Hematopoietic multipotent progenitor cell treated with erythropoietin and hydrocortisone succinate and interleukin-3 and kit ligand, for 15 days (in vitro differentiated cells): ENCODE results near the gene CCDC141.
A peak's percentile ranks its signal among the peaks of the same experiment; 100 is the strongest.

Source experiments
- DNase-seq: peaks from one replicate; pipeline ENCODE4 v3.0.0-alpha.2; 2015; ENCODE audit warnings: low spot score

The CCDC141 gene

DNA sequence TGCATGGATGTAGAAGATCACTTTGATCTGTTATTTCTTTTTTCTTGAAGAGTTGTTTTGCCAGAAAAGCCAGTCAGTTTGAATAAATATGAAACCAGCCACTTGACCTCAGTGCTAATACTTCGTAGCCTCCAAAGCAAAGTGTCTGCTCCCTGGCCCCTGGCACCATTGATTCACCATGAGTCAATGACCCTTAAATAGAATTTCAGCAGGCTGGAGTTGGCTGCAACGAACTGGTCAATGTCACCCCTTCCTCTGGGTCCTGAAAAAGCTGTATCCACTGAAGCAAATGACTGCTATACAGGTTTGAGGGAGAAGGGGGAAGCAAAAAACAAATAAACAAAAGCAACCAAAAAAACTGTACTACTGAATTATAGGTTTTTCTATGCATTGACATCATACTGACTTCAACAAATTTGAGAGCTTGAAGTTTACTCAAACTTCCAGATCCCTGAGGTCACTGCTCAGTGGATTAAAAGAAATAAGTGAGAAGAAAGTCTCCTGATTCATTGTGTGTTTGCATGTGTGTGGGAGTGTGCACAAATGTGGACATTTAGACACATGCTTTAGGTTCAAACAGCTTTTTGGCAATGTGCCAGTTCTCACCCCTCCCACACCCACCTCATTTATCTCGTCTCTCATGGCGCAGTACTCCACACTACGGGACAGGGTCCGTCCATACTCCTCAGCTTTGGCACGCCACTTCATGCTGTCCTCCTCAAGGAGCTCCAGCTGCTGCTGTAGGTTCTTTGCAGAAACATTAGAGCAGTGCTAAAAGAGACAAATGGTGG, 184.6 kb downstream of the CCDC141 start:
- DNase-seq = peak; percentile 6

DNA sequence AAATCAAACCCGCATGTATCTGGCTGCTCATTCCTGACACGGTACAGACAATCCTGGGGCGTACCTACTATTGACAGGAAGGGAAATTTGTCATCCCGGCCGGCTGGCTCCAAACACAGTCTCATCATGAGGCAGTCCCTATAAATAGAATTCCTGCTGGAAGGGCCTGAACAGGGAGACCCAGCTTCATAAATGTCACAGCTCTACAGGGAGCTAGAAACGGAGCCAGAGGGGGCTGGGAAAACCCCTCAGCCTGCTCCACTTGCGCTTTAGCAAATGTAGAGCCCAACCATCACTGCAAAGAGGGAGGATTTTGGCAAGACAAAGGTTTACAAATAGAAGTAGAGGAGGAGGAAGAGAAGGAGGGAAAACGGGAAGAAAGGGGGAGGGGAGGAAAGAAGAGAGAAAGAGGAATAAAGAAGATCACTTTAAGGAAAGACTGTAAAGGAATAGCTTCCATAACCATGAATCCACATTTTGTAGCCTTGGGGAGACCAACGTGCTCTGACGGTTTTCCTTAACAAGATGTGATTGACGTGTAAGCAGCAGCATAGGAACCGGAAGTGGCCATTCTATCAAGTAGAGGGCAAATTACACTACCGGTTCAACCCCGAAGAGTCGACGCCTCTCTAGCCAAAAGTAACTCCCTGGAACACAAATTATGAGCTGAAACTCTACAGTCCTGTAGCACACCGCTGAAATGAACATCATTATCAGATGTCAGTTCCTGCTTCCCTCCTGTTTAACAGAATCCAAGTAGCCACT, 185.9 kb downstream of the CCDC141 start:
- no peak for DNase-seq

DNA sequence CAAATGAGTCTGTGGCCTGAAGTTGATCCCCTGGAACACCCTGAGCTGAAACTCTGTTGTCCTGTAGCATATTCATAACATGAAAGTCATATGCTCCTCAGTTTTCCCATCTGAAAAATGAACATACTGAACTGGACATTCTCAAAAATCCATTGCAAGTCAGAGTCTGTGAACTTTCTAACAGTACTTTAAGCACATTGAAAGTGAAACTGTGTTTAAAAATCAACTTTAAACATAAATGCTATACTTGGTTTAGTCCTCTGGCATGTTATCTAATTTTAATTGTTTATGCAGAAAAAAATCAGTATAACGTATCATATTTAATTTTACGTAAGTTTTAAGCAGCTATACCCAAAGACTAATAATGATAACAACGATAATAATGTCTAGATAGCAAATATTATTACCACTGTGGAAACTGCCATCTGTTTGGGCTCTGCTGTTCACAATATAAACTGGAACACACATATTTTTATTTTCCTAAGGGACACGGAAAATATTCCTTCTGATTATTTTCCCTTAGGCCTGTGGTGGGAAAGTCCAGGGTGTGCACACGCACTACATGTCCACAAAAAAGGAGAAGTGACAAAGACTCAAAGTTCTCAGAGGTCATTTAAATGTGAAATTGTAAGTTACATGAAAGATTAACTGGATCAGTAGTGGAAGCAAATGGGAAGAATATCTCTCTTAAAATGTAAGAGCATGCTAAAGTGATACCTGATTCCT, 186.6 kb downstream of the CCDC141 start:
- DNase-seq = no peak

DNA sequence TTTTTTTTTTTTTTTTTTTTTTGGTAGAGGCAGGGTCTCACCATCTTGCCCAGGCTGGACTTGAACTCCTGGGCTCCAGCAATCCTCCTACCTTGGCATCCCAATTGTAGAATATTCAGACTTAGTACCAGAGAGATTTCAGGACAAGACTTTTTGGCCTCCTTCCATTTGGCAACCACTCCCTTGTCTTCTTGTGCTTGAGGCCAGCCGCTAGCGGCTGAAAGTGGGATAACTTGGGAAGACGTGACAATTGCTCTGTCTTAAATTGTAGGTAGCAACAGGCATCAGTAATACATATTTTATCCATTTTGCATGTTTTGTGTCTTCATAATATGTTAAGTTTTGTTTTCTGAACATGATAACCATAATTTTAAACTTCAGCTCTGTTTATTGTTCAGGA, 189.4 kb downstream of the CCDC141 start:
- DNase-seq = no peak

DNA sequence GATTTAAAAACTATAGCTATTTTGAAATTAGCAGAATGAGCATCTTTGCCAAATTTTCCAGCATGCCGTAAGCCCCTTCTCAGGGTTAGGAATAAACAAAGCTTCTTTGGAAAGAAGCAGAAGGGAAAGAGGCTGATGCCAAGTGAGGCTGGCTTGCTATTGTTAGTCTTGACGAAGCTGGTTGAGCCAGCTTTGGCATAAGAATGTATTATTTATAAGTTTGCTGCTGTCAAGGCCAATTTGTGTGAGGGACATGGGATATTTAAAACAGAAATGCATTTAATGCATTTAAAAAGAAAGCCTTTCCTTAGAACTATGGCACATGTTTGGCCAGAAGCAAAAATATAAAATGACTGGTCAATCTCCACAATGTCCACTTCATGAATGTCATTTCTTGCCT, 190.2 kb downstream of the CCDC141 start:
- no peak for DNase-seq

DNA sequence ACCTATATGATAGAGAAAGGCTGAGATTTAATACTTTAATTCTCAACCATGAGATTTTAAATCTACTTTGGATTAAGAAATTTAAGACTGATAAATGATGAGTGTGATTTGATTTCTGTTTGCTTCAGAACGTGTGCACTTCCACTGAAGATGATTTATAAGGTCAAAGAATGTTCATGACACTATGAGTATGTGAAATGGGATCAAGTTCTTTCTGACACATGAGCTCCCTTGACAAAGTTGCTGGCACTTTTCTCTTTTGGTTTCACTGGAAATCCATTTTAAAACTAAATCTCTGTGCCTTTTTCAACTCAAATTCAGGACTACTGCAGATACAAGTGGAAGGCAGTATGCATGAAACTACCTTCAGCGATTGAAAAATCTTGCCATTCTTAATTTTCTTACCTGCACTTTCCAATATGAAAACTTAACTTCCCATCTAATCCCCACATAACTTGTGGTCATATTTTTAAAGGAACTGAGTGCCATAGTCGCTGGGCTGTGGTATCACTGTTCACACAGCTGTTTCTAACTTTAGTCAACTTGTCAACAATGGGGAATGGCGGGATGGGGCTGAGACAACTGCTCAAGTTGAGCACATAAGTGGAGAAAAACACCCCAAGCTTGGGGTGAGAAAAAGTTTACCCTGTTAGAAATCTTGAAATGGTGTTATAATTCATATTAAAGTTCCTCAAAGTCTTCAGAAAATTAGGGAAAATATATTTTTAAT, 190.9 kb downstream of the CCDC141 start:
- no peak for DNase-seq

DNA sequence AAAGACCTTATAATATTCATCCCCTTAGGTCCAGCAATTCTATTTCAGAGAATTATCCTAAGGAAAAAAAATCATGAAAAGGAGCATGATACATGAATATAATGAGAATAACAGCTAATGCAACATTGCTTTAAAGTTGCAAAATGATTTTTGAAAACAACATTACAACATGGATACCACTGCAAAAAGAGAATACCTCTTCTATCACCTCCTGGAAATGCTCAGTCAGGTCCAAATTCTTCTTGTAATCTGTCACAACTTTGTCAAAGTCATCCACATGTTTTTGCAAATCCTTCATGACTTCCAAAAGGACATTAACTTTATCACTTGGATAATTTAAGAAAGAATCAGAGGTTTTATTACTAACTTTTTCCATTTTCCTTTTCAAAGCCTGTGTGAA, 194.8 kb downstream of the CCDC141 start:
- DNase-seq = no peak

DNA sequence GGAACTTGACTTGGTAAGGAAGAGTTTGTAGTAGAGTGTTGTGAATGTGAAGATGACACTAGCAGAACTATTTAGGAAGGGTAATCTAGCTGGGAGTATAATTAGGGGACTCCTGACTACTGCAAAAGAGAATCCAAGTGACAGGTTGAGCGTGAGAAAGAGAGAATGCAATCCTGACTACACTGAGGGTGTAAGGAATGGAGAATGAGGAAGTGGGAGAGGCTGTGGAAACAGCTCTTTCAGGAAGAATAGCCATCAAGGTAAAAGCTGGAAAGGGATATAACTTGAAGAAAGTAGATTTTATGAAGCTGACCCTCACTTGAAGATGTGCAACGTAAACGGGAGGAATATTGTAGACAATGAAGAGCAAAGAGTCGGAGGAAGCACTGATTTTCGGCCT, 201.6 kb downstream of the CCDC141 start:
- no peak for DNase-seq

DNA sequence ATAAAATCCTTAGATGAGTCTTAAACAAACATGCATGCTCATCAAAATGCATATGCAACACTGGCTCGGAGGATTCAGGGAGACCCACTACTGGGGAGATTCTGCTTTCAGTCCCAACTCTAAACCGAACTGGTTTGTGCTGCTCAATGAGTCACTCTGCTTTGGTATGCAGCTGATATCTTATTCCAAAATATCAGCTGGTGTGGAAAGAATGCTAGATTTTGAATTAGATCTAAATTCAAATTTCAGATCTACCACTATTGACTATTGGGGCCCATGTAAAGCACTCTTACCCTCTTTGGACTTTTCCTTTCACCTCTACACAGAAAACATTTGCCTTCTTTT, 203.5 kb downstream of the CCDC141 start:
- no peak for DNase-seq

DNA sequence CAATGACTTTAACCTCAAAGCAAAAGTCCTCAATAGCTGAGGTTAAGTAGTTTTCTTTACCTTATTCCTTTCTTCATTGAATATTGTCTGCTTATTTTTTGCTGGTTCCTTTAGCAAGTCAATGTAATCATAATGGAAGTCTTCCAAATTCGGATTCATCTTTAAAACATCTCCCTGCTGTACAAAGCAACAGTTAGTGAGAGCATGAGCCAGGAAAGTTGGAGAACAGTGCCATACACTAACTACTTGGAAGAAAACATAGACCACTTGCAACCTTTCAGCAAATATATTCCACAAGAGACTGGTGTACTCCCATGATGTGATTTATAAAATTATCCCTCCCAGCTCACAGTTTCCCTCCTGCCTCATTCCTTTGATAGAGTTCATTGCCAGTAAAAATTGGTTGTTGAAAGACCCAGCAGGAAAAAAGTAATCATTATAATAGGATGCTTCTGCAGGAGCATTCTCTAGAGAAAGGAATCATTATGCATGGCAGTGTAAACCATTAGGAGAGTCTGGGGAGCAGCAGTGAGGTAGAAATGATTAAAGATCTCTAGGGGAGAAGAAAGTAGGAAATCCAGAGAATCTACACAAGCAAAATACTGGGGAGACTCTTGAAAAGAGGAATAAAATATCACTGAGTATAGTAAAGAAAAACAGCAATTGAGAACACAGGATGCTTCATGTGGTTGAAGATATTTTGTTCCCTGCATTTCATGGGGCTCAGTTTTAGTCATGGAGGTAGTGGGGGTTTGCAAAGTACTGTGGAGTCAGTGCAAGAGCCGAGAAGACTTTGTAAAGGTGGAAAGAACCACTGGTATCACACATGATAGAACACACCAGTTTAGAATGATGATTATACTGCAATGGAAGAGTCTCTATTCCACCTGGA, 204.1 kb downstream of the CCDC141 start:
- no peak for DNase-seq

DNA sequence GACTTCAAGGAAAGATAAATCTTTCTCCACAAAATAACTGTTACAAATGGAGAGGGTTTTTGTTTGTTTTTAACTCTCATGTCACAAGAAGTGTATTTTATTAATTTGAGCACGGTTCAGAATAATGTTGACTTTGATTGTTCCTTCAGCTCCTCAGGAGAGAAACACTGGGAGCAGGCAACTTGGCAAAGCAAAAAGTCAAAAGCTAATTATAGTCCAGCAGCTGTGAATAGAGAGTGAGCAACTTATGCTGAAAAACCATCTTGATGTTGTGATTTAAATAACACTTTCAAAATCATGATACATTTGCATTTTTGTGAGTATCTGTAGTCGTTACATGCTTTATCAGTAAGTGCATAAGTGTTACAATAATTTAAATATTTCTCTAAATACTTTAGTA, 205.2 kb downstream of the CCDC141 start:
- no peak for DNase-seq

DNA sequence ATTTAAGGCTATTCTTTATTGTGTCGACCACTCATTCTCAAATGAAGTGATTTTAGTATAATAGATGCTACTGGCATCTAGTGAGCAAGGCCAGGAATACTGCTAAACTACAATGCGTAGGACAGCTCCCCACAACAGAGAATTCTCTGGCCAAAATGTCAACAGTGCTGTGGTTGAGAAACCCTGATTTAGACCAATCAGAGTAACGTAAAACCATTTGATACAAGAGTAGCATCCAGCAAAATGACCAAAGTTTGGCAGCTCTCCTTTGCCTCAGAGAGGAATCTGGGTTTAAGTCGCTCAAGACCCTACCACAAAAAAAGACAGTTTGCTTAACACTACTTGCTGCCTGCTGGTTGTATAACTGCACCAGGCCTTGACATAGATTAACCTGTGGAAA, 205.7 kb downstream of the CCDC141 start:
- DNase-seq = no peak

DNA sequence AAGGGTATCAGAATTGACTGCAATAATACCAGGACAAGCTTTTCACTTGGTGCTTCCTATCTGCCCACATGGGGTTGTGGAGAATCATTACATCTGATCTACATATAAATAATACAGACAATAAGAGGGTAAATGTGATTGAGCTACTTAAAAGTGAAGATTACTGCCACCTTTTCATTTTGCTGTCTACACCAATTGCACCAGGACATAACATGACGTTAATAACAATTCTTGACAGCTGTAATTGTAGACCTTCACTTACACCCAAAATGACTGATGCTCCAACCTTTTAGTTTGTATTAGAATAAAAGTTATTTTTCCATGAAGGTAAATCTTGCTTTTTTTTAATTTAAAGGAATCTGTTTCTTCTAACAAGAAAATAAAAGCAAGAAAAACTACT, 206.2 kb downstream of the CCDC141 start:
- no peak for DNase-seq

DNA sequence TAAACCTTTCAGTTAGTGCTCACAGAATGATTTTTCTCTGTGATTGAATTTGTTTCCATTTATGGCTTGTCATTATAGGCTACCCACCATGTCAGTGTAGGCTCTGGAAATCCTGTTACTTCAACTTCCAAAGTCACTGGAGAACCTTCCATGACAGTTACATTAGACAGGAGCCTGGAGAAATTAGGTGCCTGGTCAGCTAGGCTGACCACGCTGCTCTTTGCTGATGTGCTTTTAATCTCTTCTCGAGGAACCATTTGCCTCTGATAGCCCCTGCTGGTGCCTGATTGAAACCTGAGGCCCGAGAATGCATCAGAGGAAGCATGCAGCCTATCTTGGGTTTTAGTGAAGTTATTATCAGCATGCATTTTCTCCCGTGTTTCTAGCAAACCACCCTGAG, 213.1 kb downstream of the CCDC141 start:
- DNase-seq = no peak

DNA sequence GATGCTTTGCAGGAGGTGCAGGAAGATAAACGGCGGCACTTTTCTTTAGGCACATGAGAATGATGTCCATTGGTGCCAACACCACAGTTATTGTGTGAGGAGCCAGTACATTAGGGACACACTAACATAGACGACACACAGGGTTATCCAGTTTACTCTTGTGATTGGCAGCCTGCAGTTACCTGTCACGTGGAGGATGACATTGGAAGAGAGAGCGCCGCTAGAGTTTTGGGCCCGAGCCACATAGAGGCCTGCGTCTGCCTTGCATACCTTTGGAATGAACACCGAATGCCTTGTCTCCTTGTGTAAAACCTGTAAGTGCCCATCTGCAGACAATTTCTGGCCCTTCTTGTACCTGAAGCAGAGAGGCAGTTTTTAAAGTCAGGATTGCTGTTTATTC, 215.9 kb downstream of the CCDC141 start:
- DNase-seq = no peak

DNA sequence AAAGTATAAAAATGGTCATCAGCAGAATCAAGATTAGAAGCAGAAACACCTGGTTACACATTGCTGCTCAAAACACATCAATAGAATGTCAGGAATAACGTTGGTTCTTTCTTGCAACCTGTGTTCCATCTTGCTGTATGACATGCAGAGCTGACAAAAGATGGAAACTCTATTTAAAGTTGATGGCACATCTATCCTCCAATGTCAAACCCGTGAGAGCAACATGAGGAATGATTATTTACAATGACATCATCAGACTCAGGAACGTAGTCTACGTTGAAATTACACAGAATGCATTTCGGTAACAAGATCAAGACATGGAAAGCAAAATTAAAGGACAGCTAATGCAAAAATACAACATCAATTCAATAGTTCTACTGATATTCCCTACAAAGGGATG, 216.6 kb downstream of the CCDC141 start:
- DNase-seq = no peak

DNA sequence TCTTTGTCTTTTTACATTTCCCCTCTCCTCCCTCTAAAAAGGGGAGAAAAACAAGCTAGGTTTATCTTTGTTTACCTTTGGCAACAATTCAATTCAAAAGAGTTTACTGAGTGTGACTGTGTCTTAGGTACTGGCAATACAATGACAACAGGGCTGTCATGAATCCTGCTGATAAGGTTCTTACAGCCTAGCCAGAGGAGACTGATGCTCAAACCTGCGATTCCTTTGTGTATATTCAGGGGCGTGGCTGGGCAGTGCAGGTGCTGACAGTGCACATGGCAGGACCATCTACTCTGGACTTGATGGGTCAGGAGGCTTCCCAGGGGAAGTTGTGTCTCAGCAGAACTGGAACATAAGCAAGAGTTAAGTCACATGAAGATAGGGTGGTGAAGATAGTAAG, 219.5 kb downstream of the CCDC141 start:
- DNase-seq = no peak

DNA sequence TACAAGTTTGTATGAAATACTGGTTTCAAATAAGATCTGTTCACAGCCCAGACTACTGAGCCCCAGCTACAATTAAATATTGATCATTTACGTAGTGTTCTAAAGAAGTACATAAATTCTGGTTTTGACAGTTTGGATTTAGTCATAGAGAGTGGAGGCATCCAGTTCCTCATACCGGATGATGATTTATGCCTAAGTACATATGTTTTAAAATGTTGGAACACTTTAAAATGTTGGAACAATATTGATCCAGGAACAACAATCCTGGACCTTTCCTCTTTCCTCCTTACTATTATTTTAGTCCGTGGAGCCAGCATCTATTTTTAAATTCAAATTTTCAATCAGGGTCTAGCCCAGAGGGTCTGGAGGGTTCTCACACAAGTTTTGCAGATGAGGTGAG, 220.0 kb downstream of the CCDC141 start:
- DNase-seq = no peak

DNA sequence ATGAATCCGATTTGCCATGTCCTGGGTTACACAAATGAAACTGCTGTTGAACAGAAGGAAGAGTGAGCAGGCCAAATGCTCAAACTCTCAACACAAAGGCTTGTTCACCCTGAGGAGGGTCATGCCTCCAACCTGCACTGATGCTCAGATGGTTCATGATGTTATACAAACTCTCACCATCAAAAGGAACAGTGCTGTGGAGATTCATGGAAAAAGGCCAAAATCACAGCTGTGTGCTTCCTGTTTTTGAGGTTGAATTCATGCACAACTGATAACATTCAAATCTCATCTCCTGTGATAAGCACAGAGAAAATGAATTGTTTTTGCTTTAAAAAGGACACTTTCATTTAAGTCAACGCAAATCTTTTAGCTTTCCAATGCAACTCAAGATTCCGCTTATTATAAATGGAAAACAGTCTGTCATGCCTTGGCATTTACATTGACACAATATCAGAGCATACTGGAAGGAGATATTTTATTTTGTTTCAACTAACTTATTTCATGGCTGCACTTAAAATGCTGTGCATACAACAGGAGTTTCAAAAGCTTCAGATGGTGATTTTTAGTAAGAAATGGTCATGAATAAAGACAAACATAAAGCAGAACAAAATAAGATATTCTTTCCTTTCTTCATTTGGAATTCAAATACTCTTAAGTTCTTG, 220.5 kb downstream of the CCDC141 start:
- DNase-seq = no peak

DNA sequence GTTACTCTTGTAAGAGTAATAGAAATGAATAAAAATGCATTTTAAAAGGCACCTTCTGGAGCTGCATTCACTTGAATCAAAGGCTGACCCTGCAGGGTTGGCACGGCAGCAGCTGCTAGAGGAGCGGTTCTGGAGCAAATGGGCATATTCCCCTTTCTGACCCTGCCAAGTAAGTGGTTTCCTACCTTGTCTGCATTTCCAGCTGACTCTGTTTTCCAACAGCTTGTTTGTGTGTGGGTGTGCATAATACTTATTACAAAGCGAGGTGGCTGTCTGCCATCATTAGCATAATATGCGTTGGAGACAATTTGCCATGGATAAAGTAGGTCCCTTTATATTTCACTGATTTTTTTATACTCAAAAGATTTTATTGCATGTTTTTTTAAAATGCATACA, 221.5 kb downstream of the CCDC141 start:
- DNase-seq = no peak
